HG03039 (cell line): Measurements from ENCODE around the gene CDH13.

ENCODE experiments used
- ATAC-seq: cut with Tn5 transposase; IDR thresholded peaks from one replicate; pipeline ENCODE4 v1.9.1; 2021; ENCODE audit warnings: mild to moderate bottlenecking, moderate library complexity; ENCODE audit not compliant: unreplicated experiment

The CDH13 gene

DNA sequence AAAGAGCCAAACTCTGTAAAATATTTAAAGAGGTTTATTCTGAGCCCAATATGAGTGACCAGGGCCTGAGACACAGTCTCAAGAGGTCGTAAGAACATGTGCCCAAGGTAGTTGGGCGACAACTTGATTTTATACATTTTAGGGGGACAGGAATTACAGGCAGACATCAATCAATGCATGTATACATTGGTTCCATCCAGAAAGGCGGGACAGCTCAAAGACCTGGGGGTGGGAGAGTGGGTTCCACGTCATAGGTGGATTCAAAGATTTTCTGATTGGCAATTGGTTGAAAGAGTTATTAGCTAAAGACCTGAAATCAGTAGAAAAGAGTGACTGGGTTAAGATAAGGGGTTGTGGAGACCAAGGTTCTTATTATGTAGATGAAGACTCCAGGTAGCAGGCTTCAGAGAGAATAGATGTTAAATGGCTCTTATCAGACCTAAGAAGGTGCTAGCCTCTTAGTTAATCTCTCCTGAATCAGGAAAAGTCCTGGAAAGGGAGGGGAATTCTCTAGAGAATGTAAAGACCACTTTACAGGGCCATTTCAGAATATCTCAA is 1213.4 kb downstream of the CDH13 start:
- no peak for ATAC-seq

DNA sequence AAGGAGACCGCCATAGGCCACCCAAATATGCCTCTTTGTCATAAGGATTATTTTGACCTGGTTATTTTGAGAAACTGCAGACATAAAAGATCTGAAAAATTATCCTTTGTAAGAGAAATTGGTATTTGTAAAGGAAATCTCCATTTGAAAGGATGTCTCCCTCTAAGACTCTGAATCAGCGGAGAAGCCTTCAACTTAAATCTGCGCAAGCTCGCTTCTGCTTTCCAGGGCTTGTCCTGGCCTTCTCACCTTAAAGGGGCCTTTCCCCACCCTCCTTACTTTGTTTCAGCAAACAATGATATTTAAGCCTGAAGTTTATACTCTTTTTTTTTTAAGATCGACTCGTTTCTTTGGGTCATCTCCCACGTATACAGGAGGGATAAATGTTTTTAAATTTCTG is 1215.5 kb downstream of the CDH13 start:
- no peak for ATAC-seq

DNA sequence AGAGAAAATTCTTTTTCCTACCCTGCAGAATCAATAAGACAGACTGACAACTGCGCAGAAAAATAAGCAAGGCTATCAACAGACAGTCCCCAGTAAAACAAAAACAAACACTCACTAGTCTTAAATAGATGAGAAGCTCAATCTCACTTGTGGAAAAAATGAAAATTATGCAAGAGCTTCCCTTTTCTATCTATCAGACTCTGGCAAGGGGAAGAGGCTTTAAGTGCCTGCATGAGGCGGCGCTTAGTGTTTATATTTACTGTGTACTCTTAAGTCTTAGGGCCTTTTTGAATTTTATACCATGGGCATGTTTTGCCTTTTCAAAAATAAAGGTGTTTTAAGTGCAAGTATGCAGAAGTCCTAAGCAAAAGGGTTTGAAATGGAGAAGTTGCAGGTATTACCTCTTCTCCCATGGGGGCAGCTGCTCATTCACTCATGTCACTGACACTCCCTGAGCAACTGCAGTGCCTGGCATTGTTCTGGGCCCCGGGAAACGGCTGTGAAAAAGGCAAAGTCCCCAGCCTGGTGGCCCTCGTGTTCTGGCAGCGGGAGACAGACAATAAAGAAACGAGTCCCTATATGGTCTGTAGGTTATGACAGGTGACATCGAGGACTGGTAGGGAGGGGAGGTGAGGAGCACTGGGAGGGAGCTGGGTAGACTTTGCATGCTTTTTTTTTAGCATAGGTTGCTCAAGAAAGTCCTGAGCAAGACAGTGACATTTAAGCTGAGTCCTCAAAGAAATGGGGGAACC is 1216.2 kb downstream of the CDH13 start:
- ATAC-seq, result no peak

DNA sequence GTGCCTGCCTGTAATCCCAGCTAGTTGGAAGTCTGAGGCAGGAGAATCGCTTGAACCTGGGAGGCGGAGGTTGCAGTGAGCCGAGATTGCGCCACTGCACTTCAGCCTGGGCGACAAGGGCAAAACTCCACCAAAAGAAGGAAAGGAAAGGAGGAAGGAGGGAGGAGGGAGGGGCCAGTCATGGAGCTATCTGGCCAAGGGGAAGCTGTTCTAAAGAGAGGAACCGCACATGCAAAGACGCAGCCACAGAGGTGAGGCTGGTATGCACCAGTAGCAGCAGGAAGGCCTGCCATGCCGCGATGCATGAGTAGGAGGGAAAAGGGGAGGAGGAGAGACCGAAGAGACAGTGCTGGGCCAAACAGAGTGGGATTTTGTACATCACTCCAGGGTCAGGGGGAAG is 1216.9 kb downstream of the CDH13 start:
- no peak for ATAC-seq

DNA sequence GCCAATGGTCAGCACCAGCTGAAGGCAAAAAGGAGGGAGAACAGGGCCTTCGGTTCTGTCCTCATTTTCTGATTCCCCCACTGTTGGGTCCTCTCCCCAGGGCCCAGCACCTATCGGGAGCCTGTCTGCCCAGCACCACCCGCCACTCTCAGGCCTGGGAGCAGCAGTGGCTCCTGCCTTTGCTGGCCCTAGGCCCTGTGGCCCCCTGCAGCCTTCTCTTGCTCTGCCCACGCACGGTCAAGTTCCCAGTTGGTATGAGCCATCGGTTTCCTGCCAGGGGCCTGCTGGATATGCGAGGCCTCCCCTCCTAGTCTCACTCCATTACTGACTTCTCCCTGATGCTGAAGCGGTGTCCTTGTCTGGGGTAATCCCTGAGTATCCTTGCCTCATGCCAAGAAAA is 1218.5 kb downstream of the CDH13 start:
- no peak for ATAC-seq

DNA sequence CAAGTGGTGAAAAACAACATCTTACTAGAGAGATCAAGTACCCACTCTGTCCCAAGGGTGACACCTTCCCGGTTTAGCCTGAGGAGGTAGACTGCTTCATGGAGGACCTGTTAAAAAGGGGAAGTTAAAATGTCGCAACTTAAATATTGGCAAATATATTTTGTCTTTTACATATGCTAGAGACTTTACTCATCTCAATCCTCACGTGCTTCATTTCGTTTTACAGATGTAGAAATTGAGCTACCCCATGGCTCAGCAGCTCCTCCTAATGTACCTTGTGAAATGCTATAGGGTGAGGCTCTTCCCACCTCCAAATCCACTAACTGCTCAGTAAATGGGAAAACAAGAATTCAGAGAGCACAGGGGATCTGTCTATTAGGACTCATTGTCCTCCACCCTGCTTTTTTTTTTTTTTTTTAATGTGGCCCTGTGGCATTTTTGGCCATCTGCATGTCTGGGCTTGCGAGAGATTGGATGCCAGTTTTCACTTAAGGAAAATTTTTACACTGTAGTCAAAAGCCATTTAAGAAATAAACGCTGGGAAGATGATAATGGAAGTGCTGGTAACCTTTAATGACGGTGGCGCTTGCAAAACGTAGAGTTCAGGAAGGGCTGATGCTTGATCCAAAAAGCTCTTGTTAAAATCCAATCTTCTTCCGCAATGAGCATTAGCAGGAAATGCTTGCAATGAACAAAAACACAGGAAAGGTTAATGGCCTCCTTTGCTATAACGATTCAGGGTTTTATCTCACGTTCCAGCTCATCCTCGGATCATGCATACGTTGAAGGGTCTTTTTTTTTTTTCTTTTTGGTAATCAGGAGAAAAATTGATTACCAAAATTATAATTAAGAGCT is 1220.8 kb downstream of the CDH13 start:
- no peak for ATAC-seq

DNA sequence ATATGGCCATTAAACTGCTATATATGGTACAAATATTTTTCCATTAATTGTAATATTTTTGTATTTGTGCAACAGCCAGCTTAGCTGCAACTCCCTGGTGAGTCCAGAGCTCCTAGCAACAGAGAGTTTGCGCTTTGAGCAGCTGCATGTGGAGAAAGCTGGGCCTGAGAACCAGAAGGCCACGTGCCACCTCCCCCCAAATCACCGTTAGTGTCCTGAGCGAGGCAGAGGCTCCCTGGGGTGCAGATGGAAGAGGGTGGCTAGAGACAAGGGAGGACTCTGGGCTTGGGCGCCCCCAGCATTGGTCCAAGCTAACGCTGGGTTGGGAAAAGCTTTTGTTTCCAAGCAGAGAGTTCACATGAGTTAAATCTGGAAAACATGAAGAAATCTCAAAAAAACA is 1222.7 kb downstream of the CDH13 start:
- no peak for ATAC-seq
